Naive B cell (primary cell): ENCODE measurements around the gene PACS2. TPM values are rescaled to one million over a fixed set of nuclear protein-coding genes. Genes with fewer than 3 reads are reported as not detected.
"Not testable (repeated sequence)": the region's sequence is repeated elsewhere in the genome, so short reads cannot be mapped to it uniquely, and the experiment has no call there.

Source experiments
- ATAC-seq, 2 donors: fragments of 150-1000 bp; cut with Tn5 transposase; 2 replicates each; pipeline ENCODE4 v1.10.0; 2021; ENCODE audit warnings: low read depth in 2 of 2, mild to moderate bottlenecking in 2 of 2, moderate library complexity in 2 of 2
- DNase-seq: peaks from one replicate; pipeline ENCODE4 v3.0.0; 2022
- H3K27ac Mint-ChIP-seq, 6 donors: one replicate each; pipeline ENCODE4 v1.8.0; 2020 to 2022; ENCODE audit warnings: mild to moderate bottlenecking in 6 of 6, mixed read lengths in 6 of 6, moderate library complexity in 5 of 6, inconsistent platforms in 2 of 6
- H3K27me3 Mint-ChIP-seq, 3 donors: one replicate each; pipeline ENCODE4 v1.8.0; 2021 to 2022; ENCODE audit warnings: mixed read lengths in 3 of 3, mild to moderate bottlenecking in 1 of 3
- H3K36me3 Mint-ChIP-seq, 2 donors: one replicate each; pipeline ENCODE4 v1.8.0; 2020 to 2022; ENCODE audit warnings: mixed read lengths in 2 of 2, inconsistent platforms in 1 of 2, mild to moderate bottlenecking in 1 of 2
- H3K4me1 Mint-ChIP-seq, 3 donors: one replicate each; pipeline ENCODE4 v1.8.0; 2020 to 2022; ENCODE audit warnings: mixed read lengths in 3 of 3, inconsistent platforms in 1 of 3, mild to moderate bottlenecking in 1 of 3, moderate library complexity in 1 of 3
- H3K4me3 Mint-ChIP-seq, 8 donors: one replicate each; pipeline ENCODE4 v1.8.0; 2020 to 2022; ENCODE audit warnings: mild to moderate bottlenecking in 8 of 8, mixed read lengths in 8 of 8, moderate library complexity in 8 of 8, inconsistent platforms in 2 of 8
- H3K9me3 Mint-ChIP-seq, 7 donors: one replicate each; pipeline ENCODE4 v1.8.0; 2020 to 2022; ENCODE audit warnings: mixed read lengths in 7 of 7, mild to moderate bottlenecking in 5 of 7, inconsistent platforms in 2 of 7, moderate library complexity in 1 of 7
- polyA plus RNA-seq, 6 donors: library from polyadenylated mRNA; unstranded; fragments of 300-500 nt; fragmentation: Illumina TruSeq; gene quantifications; one replicate each; pipeline ENCODE4 v1.2.3, GENCODE V29; 2021; ENCODE audit warnings: low read depth in 6 of 6

Gene PACS2
- polyA plus RNA-seq = 1 to 10 TPM; 1.3 to 3.7 (median 1.5) TPM

- H3K4me3 Mint-ChIP-seq = peak within 1 kb of the TSS; percentile 85 to 94 (median 91)
- ATAC-seq (peak; percentile 68 to 75), DNase-seq (peak; percentile 83)
- no peaks in the 10 kb centered on the region for H3K27me3 Mint-ChIP-seq
- H3K36me3 Mint-ChIP-seq = no peaks in the 10 kb centered on the region
- peak within 1 kb of the TSS; percentile 71 to 97 (median 86) for H3K27ac Mint-ChIP-seq
- H3K9me3 Mint-ChIP-seq = no peaks in the 10 kb centered on the region
- H3K4me1 Mint-ChIP-seq = peaks cover 10 to 28% (median 19%) of the 10 kb centered on the region in 3 donors
Measured at GRCh38 chr14:105314287-105315200, at the start of gene PACS2. PACS2 (plus strand) TSS chr14:105314748; CDS start chr14:105314919, 171 bp downstream.

GRCh38 chr14:105267820-105268548 lies 46.6 kb upstream of the PACS2 start:
- Mint-ChIP-seq H3K9me3 (no peaks in the 10 kb centered on the region), H3K36me3 (peaks cover 0 to 9% of the 10 kb centered on the region in 2 donors), H3K4me3 (no peak overlapping the region), H3K4me1 (peaks cover 20 to 31% (median 28%) of the 10 kb centered on the region in 3 donors), H3K27me3 (no peaks in the 10 kb centered on the region), H3K27ac (peak overlapping the region in 1 of 6 donors; percentile 51)
- no peak for ATAC-seq
- DNase-seq = no peak

DNA sequence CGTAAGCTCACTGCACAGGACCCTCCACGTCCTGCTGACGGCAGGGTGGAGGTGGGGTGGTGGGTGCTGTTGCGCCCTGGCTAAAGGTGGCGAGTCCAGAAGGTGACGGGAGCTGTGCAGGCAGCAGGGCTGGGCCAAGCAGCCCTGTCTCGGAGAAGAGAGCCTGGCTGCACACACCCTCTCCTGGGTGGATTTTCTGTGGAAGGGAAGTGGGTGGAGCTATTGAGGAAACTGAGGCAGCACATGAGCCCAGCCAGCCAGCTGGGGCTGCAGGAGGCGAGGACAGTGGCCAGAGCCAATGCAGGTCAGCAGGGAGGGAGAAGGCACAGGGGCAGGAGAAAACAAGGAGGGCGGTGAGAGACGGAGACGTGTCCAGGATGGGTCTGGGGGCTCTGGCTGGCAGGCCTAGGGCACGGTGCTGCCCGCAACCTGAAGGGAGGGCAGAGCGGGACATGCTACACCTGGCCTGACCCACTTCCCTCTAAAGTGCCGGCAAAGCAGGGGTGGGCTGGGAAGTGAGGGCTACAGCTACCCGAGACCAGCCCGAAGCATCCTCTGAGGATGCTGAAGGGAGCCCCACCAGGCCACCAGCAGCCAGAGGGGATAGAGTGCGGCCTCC lies 45.7 kb upstream of the PACS2 start:
- Mint-ChIP-seq H3K36me3 (peaks cover 0 to 9% of the 10 kb centered on the region in 2 donors), H3K27ac (peak overlapping the region in 3 of 6 donors; percentile 28 to 88 (median 54)), H3K9me3 (no peaks in the 10 kb centered on the region), H3K4me3 (no peak overlapping the region), H3K4me1 (peaks cover 16 to 26% (median 25%) of the 10 kb centered on the region in 3 donors), H3K27me3 (no peaks in the 10 kb centered on the region)
- ATAC-seq (no peak), DNase-seq (no peak)

GRCh38 chr14:105269405-105269804 lies 45.1 kb upstream of the PACS2 start:
- Mint-ChIP-seq H3K4me3 (no peak overlapping the region), H3K36me3 (peaks cover 0 to 9% of the 10 kb centered on the region in 2 donors), H3K9me3 (no peaks in the 10 kb centered on the region), H3K27me3 (no peaks in the 10 kb centered on the region), H3K27ac (peak overlapping the region in 2 of 6 donors; percentile 10 to 28), H3K4me1 (peaks cover 17 to 31% (median 26%) of the 10 kb centered on the region in 3 donors)
- DNase-seq (no peak), ATAC-seq (no peak)

GRCh38 chr14:105271224-105271890 lies 43.2 kb upstream of the PACS2 start:
- H3K27me3 Mint-ChIP-seq = no peaks in the 10 kb centered on the region
- DNase-seq (no peak), ATAC-seq (no peak)
- no peak overlapping the region for H3K27ac Mint-ChIP-seq
- no peak overlapping the region for H3K4me3 Mint-ChIP-seq
- H3K9me3 Mint-ChIP-seq = no peaks in the 10 kb centered on the region
- H3K4me1 Mint-ChIP-seq = peaks cover 17 to 37% (median 22%) of the 10 kb centered on the region in 3 donors
- peaks cover 0 to 9% of the 10 kb centered on the region in 2 donors for H3K36me3 Mint-ChIP-seq

DNA sequence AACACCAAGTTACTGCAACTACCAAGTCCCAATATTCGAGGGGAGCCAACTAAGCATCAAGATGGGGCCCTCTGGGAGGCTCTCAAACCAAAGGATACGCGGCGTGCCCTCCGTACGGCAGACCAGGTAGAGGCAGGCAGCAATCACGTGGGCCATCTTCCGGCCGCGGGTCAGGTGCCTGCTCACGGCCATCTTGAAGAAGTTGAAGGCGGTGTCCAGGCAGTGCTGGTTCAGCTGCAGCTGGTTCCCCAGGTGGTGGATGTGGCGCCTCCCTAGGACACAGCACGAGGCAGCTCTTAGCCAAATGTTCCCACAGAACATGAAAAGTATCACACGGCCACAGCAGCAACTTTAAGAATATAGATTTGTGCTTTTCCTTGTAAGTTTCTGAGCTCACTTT lies 41.9 kb upstream of the PACS2 start:
- ATAC-seq = no peak

DNA sequence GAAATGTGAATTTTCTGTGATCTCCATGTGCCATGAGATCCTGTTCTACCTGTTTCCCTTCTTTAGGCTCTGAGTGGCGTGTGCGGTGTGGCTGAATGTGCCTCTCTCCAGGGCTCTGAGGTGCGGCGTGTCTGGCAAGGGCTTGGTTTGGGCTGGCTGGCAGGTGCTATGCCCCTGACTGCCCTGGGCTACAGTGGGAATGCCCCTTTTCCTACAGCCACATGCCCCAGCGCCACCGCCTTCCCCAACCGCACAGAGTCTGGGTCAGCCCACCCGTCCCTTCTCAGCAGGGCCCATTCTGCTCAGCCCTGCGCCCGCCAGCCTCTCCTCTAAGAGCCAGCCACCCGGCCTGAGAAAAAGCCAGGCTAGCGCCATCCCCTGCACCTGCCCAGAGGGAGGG lies 41.5 kb upstream of the PACS2 start:
- Mint-ChIP-seq H3K4me1 (peaks cover 16 to 34% (median 17%) of the 10 kb centered on the region in 3 donors), H3K27me3 (no peaks in the 10 kb centered on the region), H3K4me3 (no peak overlapping the region), H3K9me3 (no peaks in the 10 kb centered on the region), H3K36me3 (peaks cover 0 to 9% of the 10 kb centered on the region in 2 donors), H3K27ac (no peak overlapping the region)
- no peak for ATAC-seq
- no peak for DNase-seq

More for the DNA sequence above, 41.9 kb upstream of the PACS2 start:
- no peak for DNase-seq
- no peaks in the 10 kb centered on the region for H3K27me3 Mint-ChIP-seq
- no peak overlapping the region for H3K27ac Mint-ChIP-seq
- H3K4me1 Mint-ChIP-seq = peaks cover 16 to 34% (median 17%) of the 10 kb centered on the region in 3 donors
- no peak overlapping the region for H3K4me3 Mint-ChIP-seq
- peaks cover 0 to 9% of the 10 kb centered on the region in 2 donors for H3K36me3 Mint-ChIP-seq
- H3K9me3 Mint-ChIP-seq = no peaks in the 10 kb centered on the region

DNA sequence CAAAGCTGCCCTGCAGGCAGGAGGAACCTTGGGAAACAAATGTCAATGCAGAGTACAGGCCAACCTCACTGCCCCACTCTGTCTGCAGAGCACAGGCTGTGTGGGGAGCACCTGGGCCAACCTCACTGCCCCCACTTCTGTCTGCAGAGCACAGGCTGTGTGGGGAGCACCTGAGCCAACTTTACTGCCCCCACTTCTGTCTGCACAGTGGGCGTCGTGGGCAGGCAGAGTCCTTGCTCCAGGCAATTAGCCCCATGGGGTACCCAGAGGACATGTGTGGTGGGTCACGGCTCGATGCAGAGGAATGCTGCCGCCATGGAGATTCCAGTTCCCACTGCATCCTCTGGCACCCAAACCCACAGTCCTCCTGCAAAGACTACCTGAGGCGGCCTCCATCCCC lies 39.9 kb upstream of the PACS2 start:
- Mint-ChIP-seq H3K4me3 (no peak overlapping the region), H3K9me3 (no peaks in the 10 kb centered on the region), H3K4me1 (peaks cover 9 to 23% (median 9%) of the 10 kb centered on the region in 3 donors), H3K27ac (no peak overlapping the region), H3K27me3 (no peaks in the 10 kb centered on the region), H3K36me3 (peaks cover 0 to 9% of the 10 kb centered on the region in 2 donors)
- DNase-seq (no peak), ATAC-seq (no peak)

GRCh38 chr14:105275267-105275946 lies 39.1 kb upstream of the PACS2 start:
- DNase-seq = no peak
- Mint-ChIP-seq H3K27me3 (no peaks in the 10 kb centered on the region), H3K27ac (no peak overlapping the region), H3K36me3 (peaks cover 0 to 9% of the 10 kb centered on the region in 2 donors), H3K4me3 (no peak overlapping the region), H3K9me3 (no peaks in the 10 kb centered on the region), H3K4me1 (peaks cover 9 to 21% (median 12%) of the 10 kb centered on the region in 3 donors)
- ATAC-seq = no peak

GRCh38 chr14:105277448-105277847 lies 37.1 kb upstream of the PACS2 start:
- not testable (repeated sequence) for H3K27ac Mint-ChIP-seq, DNase-seq

GRCh38 chr14:105279642-105280361 lies 34.7 kb upstream of the PACS2 start:
- no peaks in the 10 kb centered on the region for H3K36me3 Mint-ChIP-seq
- no peak overlapping the region for H3K4me3 Mint-ChIP-seq
- H3K27ac Mint-ChIP-seq = no peak overlapping the region
- H3K9me3 Mint-ChIP-seq = no peaks in the 10 kb centered on the region
- DNase-seq = no peak
- ATAC-seq = no peak
- H3K4me1 Mint-ChIP-seq = peaks cover 18 to 42% (median 33%) of the 10 kb centered on the region in 3 donors
- no peaks in the 10 kb centered on the region for H3K27me3 Mint-ChIP-seq

More at GRCh38 chr14:105277448-105277847, 37.1 kb upstream of the PACS2 start:
- not testable (repeated sequence) for H3K27me3 Mint-ChIP-seq, H3K9me3 Mint-ChIP-seq, H3K4me3 Mint-ChIP-seq, H3K36me3 Mint-ChIP-seq, ATAC-seq
- H3K4me1 Mint-ChIP-seq = peaks cover 5 to 26% (median 21%) of the 10 kb centered on the region in 3 donors

GRCh38 chr14:105280525-105280924 lies 34.0 kb upstream of the PACS2 start:
- Mint-ChIP-seq H3K27ac (no peak overlapping the region), H3K4me3 (no peak overlapping the region), H3K9me3 (no peaks in the 10 kb centered on the region), H3K4me1 (peaks cover 23 to 44% (median 33%) of the 10 kb centered on the region in 3 donors), H3K27me3 (no peaks in the 10 kb centered on the region), H3K36me3 (no peaks in the 10 kb centered on the region)
- DNase-seq (no peak), ATAC-seq (no peak)
